GM23338 (cell line): Measurements from ENCODE around the gene LIX1L.

Experiments used
- CTCF ChIP-seq, 2 experiments: fragments of 200-600 bp in 1 of 2; sonication (generic) in 1 of 2; conservative IDR thresholded peaks; 2 replicates each; pipeline versions ENCODE4 v1.5.1 to v1.6.1; 2016 to 2017; ENCODE audit warnings: antibody characterized with exemption in 2 of 2, low read depth in 2 of 2, mild to moderate bottlenecking in 2 of 2, moderate library complexity in 1 of 2
- EZH2phosphoT487 ChIP-seq: fragments of 200-600 bp; sonication (generic); IDR thresholded peaks from one replicate; pipeline ENCODE4 v1.8.1; 2018; ENCODE audit warnings: antibody characterized with exemption; ENCODE audit not compliant: unreplicated experiment
- JUNB ChIP-seq: IDR thresholded peaks from one replicate; pipeline ENCODE4 v1.6.1; 2016; ENCODE audit warnings: antibody characterized with exemption; ENCODE audit not compliant: unreplicated experiment
- STAT1 ChIP-seq: IDR thresholded peaks from one replicate; pipeline ENCODE4 v1.6.1; 2016; ENCODE audit warnings: antibody characterized with exemption; ENCODE audit not compliant: unreplicated experiment
- ZNF331 ChIP-seq: fragments of 250-450 bp; sonication (Bioruptor Pico); IDR thresholded peaks from 2 replicates; pipeline ENCODE4 v1.5.0; 2020; ENCODE audit warnings: low read depth, mild to moderate bottlenecking, moderate library complexity
- TF ChIP-seq, protein P1 (sequence below): IDR thresholded peaks from one replicate; pipeline ENCODE4 v1.6.1; 2018; ENCODE audit warnings: antibody characterized with exemption; ENCODE audit not compliant: unreplicated experiment

GRCh38 chr1:145891587-145892485 lies 66.0 kb downstream of the LIX1L start:
- TF ChIP-seq CTCF (conservative IDR thresholded peaks at IDR 0.05; ENCODE audit: low read depth in 2 of 2) (peak; percentile 91 to 97), ZNF331 (no peak), JUNB (no peak), EZH2phosphoT487 (no peak), STAT1 (no peak)
- TF ChIP-seq, protein P1, sequence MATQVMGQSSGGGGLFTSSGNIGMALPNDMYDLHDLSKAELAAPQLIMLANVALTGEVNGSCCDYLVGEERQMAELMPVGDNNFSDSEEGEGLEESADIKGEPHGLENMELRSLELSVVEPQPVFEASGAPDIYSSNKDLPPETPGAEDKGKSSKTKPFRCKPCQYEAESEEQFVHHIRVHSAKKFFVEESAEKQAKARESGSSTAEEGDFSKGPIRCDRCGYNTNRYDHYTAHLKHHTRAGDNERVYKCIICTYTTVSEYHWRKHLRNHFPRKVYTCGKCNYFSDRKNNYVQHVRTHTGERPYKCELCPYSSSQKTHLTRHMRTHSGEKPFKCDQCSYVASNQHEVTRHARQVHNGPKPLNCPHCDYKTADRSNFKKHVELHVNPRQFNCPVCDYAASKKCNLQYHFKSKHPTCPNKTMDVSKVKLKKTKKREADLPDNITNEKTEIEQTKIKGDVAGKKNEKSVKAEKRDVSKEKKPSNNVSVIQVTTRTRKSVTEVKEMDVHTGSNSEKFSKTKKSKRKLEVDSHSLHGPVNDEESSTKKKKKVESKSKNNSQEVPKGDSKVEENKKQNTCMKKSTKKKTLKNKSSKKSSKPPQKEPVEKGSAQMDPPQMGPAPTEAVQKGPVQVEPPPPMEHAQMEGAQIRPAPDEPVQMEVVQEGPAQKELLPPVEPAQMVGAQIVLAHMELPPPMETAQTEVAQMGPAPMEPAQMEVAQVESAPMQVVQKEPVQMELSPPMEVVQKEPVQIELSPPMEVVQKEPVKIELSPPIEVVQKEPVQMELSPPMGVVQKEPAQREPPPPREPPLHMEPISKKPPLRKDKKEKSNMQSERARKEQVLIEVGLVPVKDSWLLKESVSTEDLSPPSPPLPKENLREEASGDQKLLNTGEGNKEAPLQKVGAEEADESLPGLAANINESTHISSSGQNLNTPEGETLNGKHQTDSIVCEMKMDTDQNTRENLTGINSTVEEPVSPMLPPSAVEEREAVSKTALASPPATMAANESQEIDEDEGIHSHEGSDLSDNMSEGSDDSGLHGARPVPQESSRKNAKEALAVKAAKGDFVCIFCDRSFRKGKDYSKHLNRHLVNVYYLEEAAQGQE, result no peak
